HepG2 (cell line): ENCODE results near the gene SLC17A9. TPM values are rescaled to one million over a fixed set of nuclear protein-coding genes. Genes with fewer than 3 reads are reported as not detected.
A peak's percentile ranks its signal among the peaks of the same experiment; 100 is the strongest.

Experiments
- ATAC-seq: fragments of 200-7000 bp; cut with Tn5 transposase; 3 replicates; pipeline ENCODE4 v1.9.1; 2020; ENCODE audit warnings: mild to moderate bottlenecking, moderate library complexity
- BruUV-seq: library from RNA; stranded (reverse); fragments of 400-500 nt; replicated peaks from 2 replicates; lab custom pipeline; 2021; lab: Mats Ljungman, UMichigan
- CTCF ChIA-PET: fragments of 300-600 bp; formaldehyde crosslinking; extraction: SDS; loops from one replicate; lab custom pipeline; 2021; ENCODE audit warnings: low total read pairs, inconsistent platforms, low intra/inter-chr PET ratio; lab: Yijun Ruan, JAX
- POLR2A ChIA-PET: fragments of 350-600 bp; sonication (Branson Sonifier 250); formaldehyde crosslinking; loops from one replicate; lab custom pipeline; 2020; ENCODE audit warnings: antibody characterized with exemption, inconsistent platforms; lab: Yijun Ruan, JAX
- DNase-seq: peaks from one replicate; pipeline ENCODE4 v3.0.0-alpha.2; 2015; ENCODE audit warnings: low spot score
- FAIRE-seq: peaks from 3 replicates; lab custom pipeline; 2011; peaks lifted over from hg19 to GRCh38; lab: Jason Lieb, UNC
- H2AFZ ChIP-seq: one replicate; pipeline ENCODE4 v1.6.1; 2011; ENCODE audit warnings: low read length, inconsistent platforms
- H3K27ac ChIP-seq: fragments of 300-600 bp; 3 replicates; pipeline ENCODE4 v1.8.0; 2011; ENCODE audit warnings: mixed run types, mild to moderate bottlenecking, mixed read lengths, low read length, inconsistent platforms; ENCODE audit not compliant: insufficient read depth; ENCODE audit errors: extremely low read length
- H3K27me3 ChIP-seq, 2 experiments: fragments of 200-600 bp in 1 of 2; 2 replicates in 1 of 2; 3 replicates in 1 of 2; pipeline versions ENCODE4 v1.6.0 to v1.8.0; 2011; ENCODE audit warnings: low read length in 2 of 2, mild to moderate bottlenecking in 2 of 2, moderate library complexity in 2 of 2, inconsistent platforms in 1 of 2; ENCODE audit not compliant: insufficient read depth in 2 of 2, control insufficient read depth in 1 of 2
- H3K36me3 ChIP-seq, 2 experiments: fragments of 200-600 bp in 1 of 2; replicated peaks in 1 of 2; 2 replicates in 1 of 2; 3 replicates in 1 of 2; pipeline versions ENCODE4 v1.5.1 to v1.8.0; 2011; ENCODE audit warnings: low read length in 2 of 2, inconsistent platforms in 1 of 2; ENCODE audit not compliant: insufficient read depth in 2 of 2, control insufficient read depth in 1 of 2
- H3K4me1 ChIP-seq: 2 replicates; pipeline ENCODE4 v1.5.1; 2012; ENCODE audit warnings: low read length, inconsistent platforms; ENCODE audit not compliant: insufficient read depth
- H3K4me2 ChIP-seq: 2 replicates; pipeline ENCODE4 v1.6.0; 2011; ENCODE audit warnings: low read depth, low read length, inconsistent platforms
- H3K4me3 ChIP-seq, 3 experiments: fragments of 200-600 bp in 1 of 3; sonication (generic), shearing (Covaris generic) in 1 of 3; replicated peaks in 1 of 3; 2 replicates each; pipeline ENCODE4 v1.5.1; 2011 to 2016; ENCODE audit warnings: low read length in 3 of 3, inconsistent platforms in 2 of 3, low read depth in 2 of 3, mild to moderate bottlenecking in 2 of 3, control low read depth in 1 of 3, mixed read lengths in 1 of 3; ENCODE audit not compliant: insufficient read depth in 1 of 3
- H3K79me2 ChIP-seq: one replicate; pipeline ENCODE4 v1.6.1; 2011; ENCODE audit warnings: low read length, inconsistent platforms; ENCODE audit not compliant: insufficient read depth
- H3K9ac ChIP-seq: 2 replicates; pipeline ENCODE4 v1.6.0; 2011; ENCODE audit warnings: mild to moderate bottlenecking, low read depth, low read length, inconsistent platforms; ENCODE audit not compliant: insufficient read depth
- H3K9me3 ChIP-seq: 2 replicates; pipeline ENCODE4 v1.5.1; 2012; ENCODE audit warnings: mild to moderate bottlenecking, low read length
- H4K20me1 ChIP-seq: 2 replicates; pipeline ENCODE4 v1.6.0; 2011; ENCODE audit warnings: inconsistent platforms, mild to moderate bottlenecking, low read length, moderate library complexity; ENCODE audit not compliant: insufficient read depth
- ATAD3A ChIP-seq: sonication (generic); formaldehyde crosslinking; IDR thresholded peaks from 2 replicates; pipeline ENCODE4 v1.4.0; 2020; ENCODE audit warnings: missing genetic modification reagents
- CEBPB ChIP-seq: IDR thresholded peaks from 2 replicates; pipeline ENCODE4 v1.6.1; 2011; ENCODE audit warnings: low read depth, low read length, improper control_type of control experiment, borderline replicate concordance
- KDM2A ChIP-seq: sonication (generic); formaldehyde crosslinking; IDR thresholded peaks from 2 replicates; pipeline ENCODE4 v1.4.0; 2020; ENCODE audit warnings: low read depth, missing genetic modification reagents, borderline replicate concordance
- MEIS1 ChIP-seq: sonication (generic); formaldehyde crosslinking; IDR thresholded peaks from 2 replicates; pipeline ENCODE4 v1.9.0; 2021; ENCODE audit warnings: mild to moderate bottlenecking, missing genetic modification reagents, moderate library complexity, borderline replicate concordance
- REXO4 ChIP-seq: sonication (generic); formaldehyde crosslinking; IDR thresholded peaks from 2 replicates; pipeline ENCODE4 v1.8.0; 2022; ENCODE audit warnings: missing genetic modification reagents, mild to moderate bottlenecking, borderline replicate concordance
- RFXAP ChIP-seq: sonication (generic); formaldehyde crosslinking; IDR thresholded peaks from 2 replicates; pipeline ENCODE4 v1.4.0; 2020; ENCODE audit warnings: missing genetic modification reagents, borderline replicate concordance
- SYNCRIP ChIP-seq: fragments of 200-400 bp; formaldehyde crosslinking; IDR thresholded peaks from 2 replicates; pipeline ENCODE4 v1.6.1; 2018; ENCODE audit warnings: mild to moderate bottlenecking, low read depth, low read length; ENCODE audit not compliant: insufficient read depth
- TARDBP ChIP-seq: sonication (generic); formaldehyde crosslinking; IDR thresholded peaks from 2 replicates; pipeline ENCODE4 v1.8.0; 2022; ENCODE audit warnings: mild to moderate bottlenecking, missing genetic modification reagents
- TBL1XR1 ChIP-seq: fragments of 150-350 bp; IDR thresholded peaks from 2 replicates; pipeline ENCODE4 v1.6.1; 2014; ENCODE audit warnings: borderline replicate concordance, low read length; ENCODE audit not compliant: partially characterized antibody
- TFDP2 ChIP-seq: sonication (generic); formaldehyde crosslinking; IDR thresholded peaks from 2 replicates; pipeline ENCODE4 v1.4.0; 2020; ENCODE audit warnings: missing genetic modification reagents
- TSC22D2 ChIP-seq: sonication (generic); formaldehyde crosslinking; IDR thresholded peaks from 2 replicates; pipeline ENCODE4 v1.5.1; 2020; ENCODE audit warnings: missing genetic modification reagents, mild to moderate bottlenecking, borderline replicate concordance
- ZFP91 ChIP-seq: sonication (generic); formaldehyde crosslinking; IDR thresholded peaks from 2 replicates; pipeline ENCODE4 v1.9.0; 2022; ENCODE audit warnings: missing genetic modification reagents, mild to moderate bottlenecking, borderline replicate concordance
- ZNF180 ChIP-seq: sonication (generic); formaldehyde crosslinking; IDR thresholded peaks from 2 replicates; pipeline ENCODE4 v1.4.0; 2020; ENCODE audit warnings: low read depth, missing genetic modification reagents, borderline replicate concordance
- ZNF317 ChIP-seq: sonication (generic); formaldehyde crosslinking; IDR thresholded peaks from 2 replicates; pipeline ENCODE4 v1.5.0; 2020; ENCODE audit warnings: mild to moderate bottlenecking, missing genetic modification reagents
- ZNF572 ChIP-seq: sonication (generic); formaldehyde crosslinking; IDR thresholded peaks from 2 replicates; pipeline ENCODE4 v1.5.1; 2020; ENCODE audit warnings: mild to moderate bottlenecking, missing genetic modification reagents
- ZNF816 ChIP-seq: sonication (generic); formaldehyde crosslinking; IDR thresholded peaks from 2 replicates; pipeline ENCODE4 v1.8.0; 2022; ENCODE audit warnings: missing genetic modification reagents, mild to moderate bottlenecking, borderline replicate concordance
- WGBS: methylation state at CpG from one replicate; pipeline ENCODE4 v1.1.6; 2017; ENCODE audit warnings: low lambda C conversion rate; 5-methylcytosine and 5-hydroxymethylcytosine counted together
- in situ Hi-C: cut with HindIII; loops from 2 replicates; pipeline ENCODE4 v1.10.0; 2017; ENCODE audit warnings: low pct_unique_long_range_greater_than_20kb; ENCODE audit not compliant: extremely low pct_ligation_motif_present
- intact Hi-C: fragments of 100-400 bp; cut with micrococcal nuclease; formaldehyde crosslinking; loops from one replicate; pipeline ENCODE4 v1.10.0; 2022; ENCODE audit not compliant: unreplicated experiment
- polyA plus RNA-seq, 8 experiments: library from polyadenylated mRNA; depleted of rRNA in 3 of 8; stranded (reverse) in 7 of 8; unstranded in 1 of 8; fragments of >200 nt; fragmentation: Illumina TruSeq in 4 of 8; extraction: Trizol in 4 of 8; gene quantifications; 2 replicates each; pipeline versions ENCODE4 v1.2.1 to v1.2.3, GENCODE V29; 2011 to 2016; ENCODE audit warnings: low read depth in 4 of 8, missing spikeins in 1 of 8, mixed read lengths in 1 of 8; ENCODE audit not compliant: insufficient read depth in 1 of 8
- total RNA-seq, 5 experiments: library from RNA; depleted of rRNA; stranded (reverse); fragments of >200 nt; fragmentation: Illumina TruSeq; extraction: Trizol; gene quantifications; 2 replicates each; pipeline ENCODE4 v1.2.3, GENCODE V29; 2016; ENCODE audit warnings: low read depth in 1 of 5

Gene SLC17A9
- total and polyA plus RNA-seq, 2 of the 13 experiments (the other 11 are each of a cell fraction or from before 2014, with no cell fraction given), result 110 to 191 TPM

- TF ChIP-seq ZNF816 (CRISPR knock-in tag), result no peak
Measured at GRCh38 chr20:62952968-62953838, 694 bp downstream of the SLC17A9 start (continued).

- Histone ChIP-seq H3K4me1 (peaks cover 76% of the 10 kb centered on the region), H3K36me3 (peaks cover 29 to 46% of the 10 kb centered on the region in 2 experiments), H3K9me3 (no peaks in the 10 kb centered on the region), H3K27ac (peak overlapping the region; percentile 93), H3K4me2 (peak overlapping the region; percentile 100), H3K4me3 (peak overlapping the region; percentile 74 to 95 (median 78)), H3K9ac (peak overlapping the region; percentile 95), H2AFZ (no peak overlapping the region), H4K20me1 (peaks cover 32% of the 10 kb centered on the region), H3K79me2 (peaks cover 60% of the 10 kb centered on the region), H3K27me3 (no peaks in the 10 kb centered on the region; a peak in 1 of 5 replicates)
- ChIA-PET CTCF (no interaction called here), POLR2A (interaction anchor here (0.6 to 8.8 kb wide), 25 partner anchors 10 to 887 kb away, joined by 3 to 205 read pairs (median 7); partner anchors contain the start of genes DIDO1, GID8 and TCFL5)
- DNase-seq (peak; percentile 95), FAIRE-seq (peak; percentile 68), ATAC-seq (peak; percentile 69)
- 4% methylated on average over 29 of the region's 32 CpGs for WGBS
- BruUV-seq, result no TSS peak
- in situ Hi-C loops (no loop called here), intact Hi-C loops (loop anchor here (2.0 to 5.0 kb wide), 4 partner anchors 19 to 81 kb away; no protein-coding TSS in a partner anchor)
- peak; percentile 100 for TF ChIP-seq ZNF572
- TF ChIP-seq SYNCRIP, result no peak
- peak; percentile 69; the same call in 1 of the 2 replicates for TF ChIP-seq ZNF317 (CRISPR knock-in tag)
- peak; percentile 81 for TF ChIP-seq TARDBP (CRISPR knock-in tag)
- no peak for TF ChIP-seq CEBPB
- TF ChIP-seq ZFP91 (CRISPR knock-in tag), result peak; percentile 91
- no peak; the same call in 1 of the 2 replicates for TF ChIP-seq ZNF180
- TF ChIP-seq TFDP2 (CRISPR knock-in tag), result peak; percentile 92
- peak; percentile 93 for TF ChIP-seq RFXAP
- TF ChIP-seq TBL1XR1, result no peak
- TF ChIP-seq TSC22D2, result 0 out of 2 replicates have a peak, but pooled peaks have one; percentile 90
- peak; percentile 77; the same call in 1 of the 2 replicates for TF ChIP-seq KDM2A (CRISPR knock-in tag)
- peak; percentile 10; the same call in 1 of the 2 replicates for TF ChIP-seq ATAD3A (CRISPR knock-in tag)
- TF ChIP-seq REXO4 (CRISPR knock-in tag), result no peak
- TF ChIP-seq MEIS1 (CRISPR knock-in tag), result no peak; the same call in 1 of the 2 replicates
Measured at GRCh38 chr20:62953839-62954703, 1.6 kb downstream of the SLC17A9 start.
